SHP77 (cell line): Measurements from ENCODE around the gene PAM16.

Experiments used
- DNase-seq, 2 experiments: peaks; one replicate each; lab custom pipeline; 2025; lab: John Stamatoyannopoulos, UW

PAM16 gene

GRCh38 chr16:4371357-4372000 is 20.4 kb upstream of the PAM16 start, which contains the start of gene VASN:
Gene VASN (plus strand): TSS chr16:4371848. CDS start chr16:4380878, 9,030 bp downstream.
- DNase-seq = peak in 1 of 2 experiments; percentile 52

GRCh38 chr16:4370570-4371356 is 19.6 kb upstream of the PAM16 start:
- no peak for DNase-seq

- no peak for DNase-seq
Observed at GRCh38 chr16:4370151-4370550, 19.0 kb upstream of the PAM16 start.

- no peak for DNase-seq
Observed at GRCh38 chr16:4369007-4369733, 18.0 kb upstream of the PAM16 start.

- no peak for DNase-seq
Observed at GRCh38 chr16:4367393-4367856, 16.3 kb upstream of the PAM16 start.

GRCh38 chr16:4366016-4366415 is 14.9 kb upstream of the PAM16 start:
- DNase-seq = no peak

- no peak for DNase-seq
Observed at GRCh38 chr16:4365615-4366014, 14.5 kb upstream of the PAM16 start.

- no peak for DNase-seq
Observed at GRCh38 chr16:4365014-4365406, 13.9 kb upstream of the PAM16 start.

- DNase-seq = no peak
Observed at GRCh38 chr16:4364196-4365013, 13.3 kb upstream of the PAM16 start.

GRCh38 chr16:4362476-4363135 is 11.5 kb upstream of the PAM16 start:
- no peak for DNase-seq

- DNase-seq = no peak
Observed at GRCh38 chr16:4361944-4362311, 10.8 kb upstream of the PAM16 start.

GRCh38 chr16:4361033-4361943 is 10.2 kb upstream of the PAM16 start:
- DNase-seq = no peak

GRCh38 chr16:4360538-4361021 is 9.5 kb upstream of the PAM16 start:
- no peak for DNase-seq

- DNase-seq = no peak
Observed at GRCh38 chr16:4359914-4360313, 8.8 kb upstream of the PAM16 start.

- peak; percentile 14 to 23 for DNase-seq
Observed at GRCh38 chr16:4358831-4359561, 7.9 kb upstream of the PAM16 start.

GRCh38 chr16:4358236-4358635 is 7.1 kb upstream of the PAM16 start:
- no peak for DNase-seq

GRCh38 chr16:4356820-4357219 is 5.7 kb upstream of the PAM16 start:
- no peak for DNase-seq

- no peak for DNase-seq
Observed at GRCh38 chr16:4354512-4355409, 3.6 kb upstream of the PAM16 start.
